ENCODE data around the gene TMEM176A. TPM values are rescaled to one million over a fixed set of nuclear protein-coding genes. Genes with fewer than 3 reads are reported as not detected.

Gene TMEM176A
- polyA plus RNA-seq, 2 of the 4 experiments (the other 2 are of a cell fraction): 0.05 TPM; not detected in 1

GRCh38 chr7:150824379-150825177 lies 24.0 kb downstream of the TMEM176A start:
- Histone ChIP-seq H3K9me3 (no peaks in the 10 kb centered on the region), H3K4me1 (no peaks in the 10 kb centered on the region), H3K4me2 (no peak overlapping the region), H3K4me3 (no peak overlapping the region), H3K27ac (no peak overlapping the region)
- ChIA-PET CTCF (no interaction called here), POLR2A (no interaction called here)
- DNase-seq (ENCODE audit: low read depth in 1 of 2, low spot score in 1 of 2): peak in 1 of 2 experiments; percentile 37
- ATAC-seq: peak in 1 of 2 experiments; percentile 86; a peak in 3 of 6 replicates
- no peak for TF ChIP-seq SREBF2 (IDR thresholded peaks at IDR 0.05)
- TF ChIP-seq REST (IDR thresholded peaks at IDR 0.05): no peak
- peak; percentile 54; the same call in 1 of the 2 replicates for TF ChIP-seq PBX3 (IDR thresholded peaks at IDR 0.05)
- no peak for FAIRE-seq
- 44% methylated on average over 17 of the region's 20 CpGs for WGBS (ENCODE audit: missing lambda C conversion rate)

GRCh38 chr7:150826061-150826849 lies 25.7 kb downstream of the TMEM176A start:
- Histone ChIP-seq H3K4me2 (no peak overlapping the region), H3K9me3 (no peaks in the 10 kb centered on the region), H3K4me1 (no peaks in the 10 kb centered on the region), H3K4me3 (no peak overlapping the region), H3K27ac (no peak overlapping the region)
- POLR2A ChIA-PET: no interaction called here
- TF ChIP-seq HES2 (IDR thresholded peaks at IDR 0.05) (no peak), TP53 (CRISPR knock-in tag; IDR thresholded peaks at IDR 0.05) (no peak), CBX2 (IDR thresholded peaks at IDR 0.05; ENCODE audit: borderline replicate concordance, low read depth) (no peak), GATA3 (IDR thresholded peaks at IDR 0.05; ENCODE audit: borderline replicate concordance) (no peak), RNF2 (IDR thresholded peaks at IDR 0.05; ENCODE audit: borderline replicate concordance, low read depth) (no peak), CTCF (IDR thresholded peaks at IDR 0.05) (no peak), KDM1A (IDR thresholded peaks at IDR 0.05; ENCODE audit: low read depth) (no peak), ZFP36 (IDR thresholded peaks at IDR 0.05; ENCODE audit: borderline replicate concordance, partially characterized antibody) (no peak), MAX (IDR thresholded peaks at IDR 0.05) (no peak), FOXS1 (CRISPR knock-in tag; IDR thresholded peaks at IDR 0.05) (no peak), ESRRA (IDR thresholded peaks at IDR 0.05; ENCODE audit: borderline replicate concordance, low read length) (no peak)
- ATAC-seq: no peak
- CTCF ChIA-PET: no interaction called here
- 23% methylated on average over 6 of the region's 6 CpGs for WGBS (ENCODE audit: missing lambda C conversion rate)
- DNase-seq (ENCODE audit: low read depth in 1 of 2, low spot score in 1 of 2): no peak
- no peak for FAIRE-seq

Data from A549 (cell line).